D341Med (cell line): ENCODE data around the gene ZSCAN10.

Experiments
- DNase-seq: peaks from one replicate; pipeline ENCODE4 v3.0.0; 2012; ENCODE audit warnings: low spot score

ZSCAN10 gene

DNA sequence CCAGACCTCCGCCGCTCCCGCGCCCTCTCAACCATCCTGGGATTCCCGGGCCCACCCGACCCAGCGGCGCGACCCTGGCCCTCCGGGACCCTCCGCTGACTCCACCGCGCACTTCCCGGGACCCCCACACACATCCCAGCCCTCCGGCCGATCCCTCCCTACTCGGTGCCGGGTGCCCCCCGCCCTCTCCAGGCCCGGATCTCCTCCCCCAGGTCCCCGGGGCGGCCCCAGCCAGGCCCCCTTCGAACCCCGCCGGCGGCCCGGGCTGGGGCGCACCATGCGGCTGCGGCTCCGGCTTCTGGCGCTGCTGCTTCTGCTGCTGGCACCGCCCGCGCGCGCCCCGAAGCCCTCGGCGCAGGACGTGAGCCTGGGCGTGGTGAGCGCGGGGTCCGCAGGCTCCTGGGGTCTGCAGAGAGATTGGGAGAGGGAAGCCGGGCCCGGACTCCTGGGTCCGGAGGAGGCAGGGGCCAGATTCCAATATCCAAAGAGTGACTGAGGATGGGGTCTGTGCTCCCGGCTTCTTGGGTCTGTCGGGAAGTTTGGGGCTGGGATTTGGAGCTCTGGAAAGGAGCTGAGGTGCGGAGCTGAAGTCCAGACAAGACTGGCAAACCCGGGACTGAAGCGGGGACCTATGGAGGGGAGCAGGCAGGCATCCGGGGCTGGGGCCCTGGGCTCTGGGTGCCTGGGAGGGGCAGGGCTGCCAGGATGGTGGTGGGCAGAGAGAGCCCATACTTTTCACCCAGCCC, 52.3 kb downstream of the ZSCAN10 start:
- peak; percentile 63 for DNase-seq

DNA sequence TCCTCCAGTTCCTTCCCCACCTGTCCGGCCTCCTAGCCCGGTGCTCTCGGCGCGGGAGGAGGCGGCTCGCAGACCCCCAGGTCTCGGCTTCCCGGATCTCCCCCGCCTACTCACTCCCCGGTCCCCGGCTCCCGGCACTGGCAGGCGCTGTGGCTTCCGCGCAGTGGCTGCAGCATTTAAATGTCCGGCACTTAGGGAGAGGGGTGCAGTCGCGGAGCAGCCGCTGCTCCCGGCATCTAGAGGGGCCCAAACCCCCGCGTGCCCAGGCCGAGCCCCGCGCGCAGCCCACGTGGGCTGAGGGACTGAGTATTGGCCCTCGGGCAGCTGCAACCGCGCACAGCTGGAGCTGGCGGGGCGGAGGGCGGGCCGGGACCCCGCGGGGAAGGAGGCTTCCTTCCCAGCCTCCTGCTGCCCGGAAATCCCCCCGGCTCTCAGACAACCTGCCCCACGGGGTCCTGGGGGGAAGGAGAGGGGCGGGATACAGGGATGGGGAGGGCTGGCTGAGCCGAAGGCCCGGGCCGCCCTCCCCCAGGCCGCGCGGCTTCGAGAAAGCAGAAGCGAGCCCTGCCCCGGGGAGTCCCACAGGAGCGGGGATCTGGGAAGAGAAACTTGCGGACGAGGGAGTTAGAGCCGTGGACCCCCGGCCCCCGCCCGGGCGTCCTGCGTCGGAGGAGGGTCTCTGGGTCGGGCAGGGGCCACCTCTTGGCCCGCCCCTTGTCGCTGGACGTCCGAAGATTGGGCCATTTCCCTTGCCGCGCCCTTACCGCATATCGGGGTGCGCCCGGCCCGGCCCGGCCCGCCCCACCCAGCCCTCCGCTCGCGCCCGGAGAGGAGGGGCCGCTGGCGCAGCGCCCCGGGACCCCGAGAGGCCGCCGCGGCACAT, 53.1 kb downstream of the ZSCAN10 start, which contains the start of gene MMP25:
TSS of gene MMP25 (plus strand) at position 804 of the 883 bp plus-strand sequence. CDS start 357 bp downstream, outside the sequence.
- no peak for DNase-seq

DNA sequence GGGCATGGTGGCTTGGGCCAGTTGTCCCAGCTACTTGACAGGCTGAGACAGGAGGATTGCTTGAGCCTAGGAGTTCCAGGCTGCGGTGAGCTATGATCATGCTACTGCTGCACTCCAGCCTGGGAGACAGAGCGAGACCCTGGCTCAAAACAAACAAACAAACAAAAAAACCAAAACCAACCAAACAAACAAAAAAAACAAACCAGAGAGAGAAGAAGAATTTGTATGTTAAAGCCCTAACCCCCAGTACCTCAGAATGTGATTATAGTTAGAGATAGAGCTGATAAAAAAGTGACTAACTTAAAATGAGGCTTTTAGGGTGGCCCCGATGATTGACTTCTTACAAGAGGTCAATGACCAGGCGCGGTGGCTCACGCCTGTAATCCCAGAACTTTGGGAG, 54.4 kb downstream of the ZSCAN10 start:
- no peak for DNase-seq

DNA sequence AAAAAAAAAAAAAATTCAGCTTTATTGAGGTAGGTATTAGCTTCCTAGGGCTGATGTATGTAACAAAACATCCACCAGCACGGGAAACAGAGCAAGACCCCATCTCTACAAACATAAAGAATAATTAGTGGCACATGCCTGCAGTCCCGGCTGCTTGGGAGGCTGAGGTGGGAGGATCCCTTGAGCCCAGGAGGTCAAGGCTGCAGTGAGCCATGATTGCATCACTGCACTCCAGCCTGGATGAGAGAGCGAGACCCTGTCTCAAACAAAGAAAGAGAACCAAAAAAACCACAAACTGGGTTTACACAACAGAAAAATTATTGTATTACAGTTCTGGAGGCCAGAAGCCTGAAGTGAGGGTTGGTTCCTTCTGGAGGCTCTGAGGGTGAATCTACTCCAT, 56.7 kb downstream of the ZSCAN10 start:
- no peak for DNase-seq

DNA sequence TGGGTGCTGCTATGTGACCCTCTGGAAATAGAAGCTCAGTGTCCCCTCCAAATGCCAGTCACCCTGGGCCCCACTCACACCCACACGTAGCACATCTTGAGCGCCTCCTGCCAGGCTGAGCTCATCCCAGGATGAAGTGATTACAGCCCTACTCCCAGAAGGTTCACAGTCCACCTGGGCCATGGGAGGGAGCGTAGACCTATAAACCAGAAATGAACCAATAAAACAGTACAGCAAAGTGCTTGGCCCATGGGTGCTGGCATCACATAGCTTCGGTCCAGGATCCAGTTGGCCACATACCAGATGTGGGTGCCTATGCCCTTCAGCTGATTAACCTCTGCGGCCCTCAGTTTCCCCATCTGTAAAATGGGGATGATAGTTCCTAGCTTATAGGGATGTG, 60.2 kb downstream of the ZSCAN10 start:
- no peak for DNase-seq
